ENCODE data around the gene CLCN6.

- TF ChIP-seq SP1 (IDR thresholded peaks at IDR 0.05) (no peak), HDGF (IDR thresholded peaks at IDR 0.05; ENCODE audit: borderline replicate concordance) (no peak), L3MBTL2 (conservative IDR thresholded peaks at IDR 0.05) (no peak), CTBP1 (IDR thresholded peaks at IDR 0.05; ENCODE audit: borderline replicate concordance) (no peak), TARDBP (IDR thresholded peaks at IDR 0.05) (no peak), BHLHE40 (IDR thresholded peaks at IDR 0.05; ENCODE audit: borderline replicate concordance) (no peak), ZNF384 (IDR thresholded peaks at IDR 0.05) (no peak), ARNT (IDR thresholded peaks at IDR 0.05) (no peak), FOXM1 (IDR thresholded peaks at IDR 0.05; ENCODE audit: borderline replicate concordance) (no peak), LEF1 (IDR thresholded peaks at IDR 0.05; ENCODE audit: borderline replicate concordance) (no peak), FOXA1 (IDR thresholded peaks at IDR 0.05) (no peak)
Observed at GRCh38 chr1:11778844-11779623, 27.0 kb upstream of the CLCN6 start.

Measured in HEK293T (cell line).